ENCODE results near the gene VPREB3.

Gene VPREB3

DNA sequence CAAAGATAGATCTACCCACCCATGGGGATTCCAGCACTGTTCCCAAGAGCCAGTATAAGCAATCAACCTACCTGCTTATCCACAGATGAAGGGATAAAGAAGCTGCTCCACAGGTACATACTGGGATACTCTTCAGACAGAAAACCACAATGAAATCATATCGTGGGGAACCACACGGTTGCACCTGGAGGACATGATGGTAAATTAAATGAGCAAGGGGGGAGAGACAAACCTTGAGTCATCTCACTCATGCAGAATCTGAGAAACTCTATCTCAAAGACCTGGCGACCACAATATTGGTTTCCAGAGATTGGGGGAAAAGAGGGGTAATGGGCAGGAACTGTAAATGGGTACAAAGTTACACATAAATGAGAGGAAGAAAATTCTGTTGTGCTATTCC is 48.9 kb downstream of the VPREB3 start:
- intact Hi-C loops (cut with DNase I), result no loop called here
- no peak for DNase-seq

DNA sequence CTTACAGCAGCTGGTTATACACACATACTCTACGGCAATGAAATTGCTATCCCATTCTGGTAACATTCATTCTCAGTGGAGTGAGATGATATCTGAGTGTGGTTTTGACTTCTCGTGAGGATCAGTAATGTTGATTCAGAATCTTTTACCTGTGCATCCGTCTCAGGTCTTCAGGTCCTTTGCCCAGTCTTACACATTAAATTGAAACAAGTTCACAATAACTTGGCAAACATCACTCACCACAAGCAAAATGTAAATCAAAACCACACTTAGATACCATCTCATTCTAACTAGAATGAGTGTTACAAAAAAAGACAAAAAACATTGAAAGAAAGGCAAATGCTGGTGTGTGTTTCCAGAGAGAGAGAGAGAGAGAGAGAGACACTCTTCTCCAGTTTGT is 49.4 kb downstream of the VPREB3 start:
- intact Hi-C loops (cut with DNase I), result no loop called here
- no peak for DNase-seq

DNA sequence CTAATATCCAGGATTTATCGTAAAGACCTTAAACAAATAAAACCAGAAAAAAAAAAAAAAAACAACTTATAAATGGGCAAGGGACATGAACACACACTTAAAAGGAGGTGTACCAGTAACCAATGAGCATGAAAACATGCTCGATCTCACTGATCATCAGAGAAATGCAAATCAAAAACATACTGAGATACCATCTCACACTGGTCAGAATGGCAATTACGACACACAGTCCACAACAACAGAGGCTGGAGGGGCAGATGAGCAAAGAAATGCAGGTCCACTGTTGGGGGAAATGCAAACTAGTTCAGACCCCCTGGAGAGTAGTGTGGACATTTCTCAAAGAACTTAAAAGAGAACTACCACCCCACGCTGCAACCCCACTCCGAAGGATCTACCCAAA is 50.2 kb downstream of the VPREB3 start:
- no peak for DNase-seq
- intact Hi-C loops (cut with DNase I), result no loop called here
